NCI-H2196 (cell line): ENCODE data around the gene SLC25A12.

Source experiments
- DNase-seq: peaks from one replicate; lab custom pipeline; 2025; ENCODE audit not compliant: unreplicated experiment; lab: John Stamatoyannopoulos, UW

SLC25A12 gene

GRCh38 chr2:171735991-171736710 lies 157.9 kb downstream of the SLC25A12 start:
- no peak for DNase-seq
